Esophagus (tissue), 2 donors: ENCODE measurements around the gene LMX1A. TPM values are rescaled to one million over a fixed set of nuclear protein-coding genes. Genes with fewer than 3 reads are reported as not detected.

Experiments
- H3K27ac ChIP-seq, 2 donors: one replicate each; pipeline ENCODE4 v1.5.1; 2013; ENCODE audit warnings: low read depth in 2 of 2, mild to moderate bottlenecking in 2 of 2, inconsistent platforms in 1 of 2, low read length in 1 of 2, moderate library complexity in 1 of 2
- H3K27me3 ChIP-seq, 2 donors: one replicate each; pipeline ENCODE4 v1.6.1; 2013; ENCODE audit warnings: low read length in 2 of 2, control low read depth in 1 of 2, mild to moderate bottlenecking in 1 of 2; ENCODE audit not compliant: insufficient read depth in 2 of 2, control insufficient read depth in 1 of 2
- H3K36me3 ChIP-seq, 2 donors: one replicate each; pipeline ENCODE4 v1.6.1; 2013; ENCODE audit warnings: low read length in 1 of 2; ENCODE audit not compliant: control insufficient read depth in 2 of 2, insufficient read depth in 2 of 2
- H3K4me1 ChIP-seq, 2 donors: one replicate each; pipeline ENCODE4 v1.6.1; 2013; ENCODE audit warnings: low read length in 1 of 2; ENCODE audit not compliant: control insufficient read depth in 2 of 2, insufficient read depth in 2 of 2
- H3K4me3 ChIP-seq, 2 donors: one replicate each; pipeline ENCODE4 v1.5.1; 2013; ENCODE audit warnings: low read length in 2 of 2, mild to moderate bottlenecking in 2 of 2, low read depth in 1 of 2, moderate library complexity in 1 of 2
- H3K9me3 ChIP-seq, 2 donors: one replicate each; pipeline ENCODE4 v1.6.1; 2013; ENCODE audit warnings: mild to moderate bottlenecking in 2 of 2, low read depth in 1 of 2, low read length in 1 of 2, moderate library complexity in 1 of 2; ENCODE audit not compliant: control insufficient read depth in 2 of 2, insufficient read depth in 1 of 2
- WGBS, 2 donors: extraction: QIAGEN DNeasy Blood & Tissue Kit; methylation state at CpG; one replicate each; pipeline ENCODE4 v1.1.7; 2013; 5-methylcytosine and 5-hydroxymethylcytosine counted together
- polyA plus RNA-seq, 2 donors: library from polyadenylated mRNA; stranded (reverse); fragments of 200-250 nt; gene quantifications; one replicate each; pipeline ENCODE4 v1.2.3, GENCODE V29; 2013
- donor health status: healthy with polysubstance abuse.
- donor health status: Bipolar disorder and iron deficiency.

Gene LMX1A
- polyA plus RNA-seq, 2 donors = 0.01 to 0.10 TPM

- no peaks in the 10 kb centered on the region for H3K9me3 ChIP-seq
- H3K27me3 ChIP-seq = no peaks in the 10 kb centered on the region
- H3K4me1 ChIP-seq = no peaks in the 10 kb centered on the region
- H3K36me3 ChIP-seq = no peaks in the 10 kb centered on the region
- 82% methylated on average over 6 of the region's 6 CpGs for WGBS, 2 donors
- no peak overlapping the region for H3K27ac ChIP-seq
- H3K4me3 ChIP-seq = no peak overlapping the region
Measured at GRCh38 chr1:165306543-165307434, 49.7 kb downstream of the LMX1A start.

- Histone ChIP-seq H3K27ac (no peak overlapping the region), H3K9me3 (no peaks in the 10 kb centered on the region), H3K27me3 (peaks cover 0 to 9% of the 10 kb centered on the region in 2 donors), H3K4me1 (no peaks in the 10 kb centered on the region), H3K4me3 (no peak overlapping the region), H3K36me3 (no peaks in the 10 kb centered on the region)
- WGBS, 2 donors = 74 to 83% methylated on average over 8 of the region's 8 CpGs
Measured at GRCh38 chr1:165303386-165303785, 53.1 kb downstream of the LMX1A start.

DNA sequence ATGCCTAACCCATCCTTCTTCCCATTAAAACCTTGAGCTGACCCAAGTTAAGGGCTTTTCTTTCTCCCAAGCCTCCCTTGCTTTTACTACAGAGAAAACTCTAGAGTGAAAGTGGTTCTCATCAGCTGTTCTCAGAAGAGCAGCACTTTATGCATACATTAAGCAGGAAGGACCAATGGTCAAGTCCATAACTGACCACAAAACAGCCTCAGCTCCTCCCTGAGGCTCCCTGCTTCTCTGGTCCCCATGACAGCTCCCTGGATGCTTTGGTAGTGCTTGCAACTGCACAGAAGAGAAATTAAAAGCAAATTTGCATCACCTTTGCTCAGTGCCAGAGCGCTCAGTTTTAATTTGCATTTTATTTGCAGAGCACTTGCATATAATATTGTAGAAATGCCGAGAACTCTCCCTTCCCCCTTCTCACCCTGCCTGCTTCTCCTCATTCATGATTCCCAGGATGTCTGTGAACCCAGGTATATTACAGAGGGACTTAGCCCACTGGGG, 56.1 kb downstream of the LMX1A start:
- no peaks in the 10 kb centered on the region for H3K4me1 ChIP-seq
- no peaks in the 10 kb centered on the region for H3K9me3 ChIP-seq
- 88 to 93% methylated on average over 2 of the region's 2 CpGs for WGBS, 2 donors
- H3K27me3 ChIP-seq = peaks cover 0 to 9% of the 10 kb centered on the region in 2 donors
- no peak overlapping the region for H3K27ac ChIP-seq
- no peaks in the 10 kb centered on the region for H3K36me3 ChIP-seq
- no peak overlapping the region for H3K4me3 ChIP-seq

- Histone ChIP-seq H3K27ac (no peak overlapping the region), H3K36me3 (no peaks in the 10 kb centered on the region), H3K4me3 (no peak overlapping the region), H3K9me3 (no peaks in the 10 kb centered on the region), H3K4me1 (no peaks in the 10 kb centered on the region), H3K27me3 (peaks cover 0 to 9% of the 10 kb centered on the region in 2 donors)
- WGBS, 2 donors = 80% methylated on average over 6 of the region's 6 CpGs
Measured at GRCh38 chr1:165298203-165298820, 58.2 kb downstream of the LMX1A start.

DNA sequence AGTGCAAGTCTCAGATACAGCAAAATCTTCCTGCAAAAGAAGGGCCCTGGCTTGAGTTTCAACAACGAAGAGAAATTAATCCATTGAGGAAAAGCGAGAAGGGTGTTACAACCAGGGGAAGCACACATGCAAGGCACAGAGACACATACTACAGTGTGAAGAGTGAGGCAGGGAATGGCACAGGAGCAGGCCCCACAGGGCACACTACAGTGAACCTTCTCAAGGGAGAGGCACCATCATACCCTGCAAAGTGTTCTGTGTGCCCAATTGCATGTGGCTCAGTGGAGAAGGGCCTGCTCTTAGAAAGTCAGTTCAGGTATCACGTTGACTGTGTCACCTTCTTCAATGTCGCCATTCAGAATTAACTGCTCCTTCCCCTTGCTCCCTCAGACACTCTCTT, 60.3 kb downstream of the LMX1A start:
- H3K4me1 ChIP-seq = no peaks in the 10 kb centered on the region
- peaks cover 0 to 9% of the 10 kb centered on the region in 2 donors for H3K27me3 ChIP-seq
- no peak overlapping the region for H3K27ac ChIP-seq
- no peaks in the 10 kb centered on the region for H3K36me3 ChIP-seq
- no peak overlapping the region for H3K4me3 ChIP-seq
- 74 to 93% methylated on average over 4 of the region's 4 CpGs for WGBS, 2 donors
- H3K9me3 ChIP-seq = no peaks in the 10 kb centered on the region

DNA sequence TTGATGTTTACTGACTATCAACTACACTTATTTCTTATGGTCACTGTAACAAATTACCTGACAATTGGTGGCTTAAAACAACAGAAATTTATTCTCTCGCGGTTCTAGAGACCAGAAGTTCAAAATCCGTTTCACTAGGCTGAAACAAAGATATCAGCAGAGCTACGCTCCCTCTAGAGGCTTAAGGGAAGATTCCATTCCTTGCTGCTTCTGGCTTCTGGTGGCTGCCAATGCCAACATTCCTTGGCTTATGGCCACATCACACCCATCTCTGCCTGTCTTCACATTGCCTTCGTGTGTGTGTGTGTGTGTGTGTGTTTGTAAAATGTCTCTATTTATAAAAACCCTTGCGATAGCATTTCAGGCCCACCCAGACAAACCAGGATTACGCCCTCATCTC, 66.4 kb downstream of the LMX1A start:
- Histone ChIP-seq H3K4me3 (no peak overlapping the region), H3K27me3 (no peaks in the 10 kb centered on the region), H3K9me3 (no peaks in the 10 kb centered on the region), H3K27ac (no peak overlapping the region), H3K36me3 (no peaks in the 10 kb centered on the region), H3K4me1 (no peaks in the 10 kb centered on the region)
- 42 to 57% methylated on average over 7 of the region's 7 CpGs for WGBS, 2 donors

DNA sequence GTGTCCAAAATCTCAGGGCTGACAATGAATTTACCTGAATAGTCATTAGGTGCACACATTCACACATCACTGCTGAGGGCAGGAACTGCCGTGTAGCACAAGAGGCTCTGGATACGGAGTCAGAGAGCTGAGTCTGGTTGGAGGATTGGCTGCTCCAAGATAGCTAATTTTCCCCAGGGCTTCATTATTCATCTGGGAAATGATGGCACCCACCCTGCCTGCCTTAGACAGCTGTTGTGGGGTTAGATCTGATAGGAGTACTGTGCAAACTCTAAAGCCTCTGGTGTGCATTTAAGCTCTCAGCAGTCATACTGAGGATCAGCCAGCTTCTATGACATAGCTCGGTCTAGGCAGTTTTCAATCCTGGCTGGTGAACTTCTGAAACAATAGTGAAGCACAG, 67.0 kb downstream of the LMX1A start:
- H3K36me3 ChIP-seq = no peaks in the 10 kb centered on the region
- H3K4me1 ChIP-seq = no peaks in the 10 kb centered on the region
- H3K4me3 ChIP-seq = no peak overlapping the region
- no peak overlapping the region for H3K27ac ChIP-seq
- H3K9me3 ChIP-seq = no peaks in the 10 kb centered on the region
- WGBS, 2 donors = 59 to 71% methylated on average over 3 of the region's 3 CpGs
- H3K27me3 ChIP-seq = no peaks in the 10 kb centered on the region

DNA sequence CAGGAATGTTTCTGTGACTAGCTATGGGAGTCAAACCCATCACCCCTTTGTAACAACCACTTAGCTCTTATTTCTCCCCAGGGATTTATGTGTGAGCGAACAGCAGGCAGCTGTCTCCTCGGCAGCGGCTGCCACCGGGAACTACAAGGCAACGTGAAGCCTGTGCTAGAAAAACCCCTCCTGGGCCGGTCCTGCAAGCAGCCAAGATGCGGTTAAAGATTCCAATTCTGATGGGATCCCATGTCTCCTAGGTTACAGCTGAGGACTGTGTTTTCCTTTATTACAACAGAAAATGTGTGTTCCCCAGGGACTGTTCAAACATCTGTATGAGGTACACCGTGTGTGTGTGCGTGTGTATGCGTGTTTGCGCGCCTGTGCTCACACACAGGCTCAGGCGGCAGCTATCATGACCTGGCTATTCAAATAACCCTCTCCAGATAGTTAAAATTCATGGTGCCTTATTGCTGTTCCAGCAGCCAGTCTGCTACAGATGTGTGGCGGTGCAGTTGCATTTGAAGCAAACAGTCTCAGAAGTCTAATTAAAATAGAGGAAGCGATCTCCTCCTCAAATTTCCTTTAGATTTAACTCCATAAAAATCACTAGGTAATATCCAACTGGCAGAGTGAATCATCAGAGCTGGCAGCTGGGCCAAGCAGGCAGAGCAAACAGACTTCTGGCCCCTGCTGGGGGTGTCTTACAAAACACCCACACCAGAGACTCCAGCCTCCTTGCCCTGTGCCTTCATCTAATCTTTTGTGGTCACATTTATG, 68.0 kb downstream of the LMX1A start:
- 53 to 59% methylated on average over 15 of the region's 15 CpGs for WGBS, 2 donors
- Histone ChIP-seq H3K4me3 (no peak overlapping the region), H3K36me3 (no peaks in the 10 kb centered on the region), H3K27ac (no peak overlapping the region), H3K27me3 (peaks cover 0 to 7% of the 10 kb centered on the region in 2 donors), H3K9me3 (no peaks in the 10 kb centered on the region), H3K4me1 (no peaks in the 10 kb centered on the region)

DNA sequence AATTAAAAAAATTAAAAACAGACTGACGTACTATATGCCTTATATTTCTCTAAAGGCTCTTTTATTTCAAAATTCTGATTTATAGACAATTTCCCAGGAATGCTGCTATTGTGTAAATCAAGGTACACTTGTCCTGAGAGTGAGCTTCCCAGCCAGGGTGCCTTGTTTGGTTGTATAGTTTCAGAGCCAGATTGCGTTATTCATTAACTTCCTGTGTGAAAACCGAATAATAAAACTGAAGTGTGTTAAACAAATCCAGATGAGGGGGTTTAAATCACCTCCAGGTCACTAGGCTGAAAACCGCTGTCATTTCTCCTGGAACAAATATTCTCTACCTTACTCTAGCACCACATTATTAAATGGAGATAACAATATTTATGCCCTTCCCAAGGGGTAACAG, 68.7 kb downstream of the LMX1A start:
- 56 to 77% methylated on average over 4 of the region's 4 CpGs for WGBS, 2 donors
- H3K36me3 ChIP-seq = no peaks in the 10 kb centered on the region
- no peaks in the 10 kb centered on the region for H3K9me3 ChIP-seq

More for the DNA sequence above, 68.7 kb downstream of the LMX1A start:
- H3K4me3 ChIP-seq = no peak overlapping the region
- no peak overlapping the region for H3K27ac ChIP-seq
- H3K27me3 ChIP-seq = peaks cover 0 to 7% of the 10 kb centered on the region in 2 donors
- H3K4me1 ChIP-seq = no peaks in the 10 kb centered on the region
